HG03520 (cell line): Measurements from ENCODE around the gene FRAT2.
"Not testable (repeated sequence)": the region's sequence is repeated elsewhere in the genome, so short reads cannot be mapped to it uniquely, and the experiment has no call there.

ENCODE experiments used
- ATAC-seq: cut with Tn5 transposase; IDR thresholded peaks from one replicate; pipeline ENCODE4 v1.9.1; 2021; ENCODE audit warnings: mild to moderate bottlenecking, moderate library complexity; ENCODE audit not compliant: unreplicated experiment

Gene FRAT2

GRCh38 chr10:97356918-97357317, 22.4 kb upstream of the FRAT2 start:
- ATAC-seq, result no peak

- no peak for ATAC-seq
Measured at GRCh38 chr10:97356318-97356914, 21.9 kb upstream of the FRAT2 start.

GRCh38 chr10:97355571-97355975, 21.0 kb upstream of the FRAT2 start:
- ATAC-seq, result no peak

- no peak for ATAC-seq
Measured at GRCh38 chr10:97353945-97354344, 19.4 kb upstream of the FRAT2 start.

GRCh38 chr10:97349752-97350513, 15.4 kb upstream of the FRAT2 start:
- ATAC-seq, result no peak

- ATAC-seq, result no peak
Measured at GRCh38 chr10:97347317-97347716, 12.8 kb upstream of the FRAT2 start.

- not testable (repeated sequence) for ATAC-seq
Measured at GRCh38 chr10:97343664-97344063, 9.1 kb upstream of the FRAT2 start.

GRCh38 chr10:97341416-97341815, 6.9 kb upstream of the FRAT2 start:
- no peak for ATAC-seq

GRCh38 chr10:97338041-97338440, 3.5 kb upstream of the FRAT2 start:
- no peak for ATAC-seq

GRCh38 chr10:97336942-97337831, 2.7 kb upstream of the FRAT2 start:
- no peak for ATAC-seq

GRCh38 chr10:97336446-97336845, 1.9 kb upstream of the FRAT2 start:
- no peak for ATAC-seq

GRCh38 chr10:97336006-97336405, 1.5 kb upstream of the FRAT2 start:
- ATAC-seq, result no peak

GRCh38 chr10:97335188-97335619, 675 bp upstream of the FRAT2 start:
- peak; percentile 2 for ATAC-seq

- peak; percentile 21 for ATAC-seq
Measured at GRCh38 chr10:97333601-97334369, 744 bp downstream of the FRAT2 start.

- ATAC-seq, result no peak
Measured at GRCh38 chr10:97333351-97333600, 1.3 kb downstream of the FRAT2 start.

- ATAC-seq, result no peak
Measured at GRCh38 chr10:97332591-97333350, 1.8 kb downstream of the FRAT2 start.

GRCh38 chr10:97331153-97331703, 3.3 kb downstream of the FRAT2 start:
- no peak for ATAC-seq

GRCh38 chr10:97329766-97330165, 4.8 kb downstream of the FRAT2 start:
- ATAC-seq, result no peak

GRCh38 chr10:97328646-97329453, 5.7 kb downstream of the FRAT2 start:
- ATAC-seq, result no peak
